ENCODE data around the gene CPNE8.

DNA sequence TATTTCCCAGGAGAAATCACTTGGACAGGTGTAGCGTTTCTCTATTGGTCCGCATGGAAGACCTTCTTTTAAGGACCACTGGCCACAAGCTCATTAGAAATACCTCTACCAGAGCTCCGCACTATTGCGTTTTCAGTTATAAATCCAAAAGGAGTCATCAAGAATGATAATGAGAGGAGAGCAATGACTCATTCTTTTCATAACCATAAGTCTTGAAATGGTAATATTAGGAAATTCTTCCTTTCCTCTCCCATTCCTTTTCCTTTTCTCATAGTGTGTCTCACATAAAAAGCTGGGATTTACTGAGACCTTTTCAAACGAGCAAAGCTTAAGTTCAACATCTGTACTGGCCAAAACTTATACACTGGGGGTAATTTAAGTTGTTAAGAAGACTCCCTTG lies 215.7 kb downstream of the CPNE8 start:
- TF ChIP-seq, protein P1, sequence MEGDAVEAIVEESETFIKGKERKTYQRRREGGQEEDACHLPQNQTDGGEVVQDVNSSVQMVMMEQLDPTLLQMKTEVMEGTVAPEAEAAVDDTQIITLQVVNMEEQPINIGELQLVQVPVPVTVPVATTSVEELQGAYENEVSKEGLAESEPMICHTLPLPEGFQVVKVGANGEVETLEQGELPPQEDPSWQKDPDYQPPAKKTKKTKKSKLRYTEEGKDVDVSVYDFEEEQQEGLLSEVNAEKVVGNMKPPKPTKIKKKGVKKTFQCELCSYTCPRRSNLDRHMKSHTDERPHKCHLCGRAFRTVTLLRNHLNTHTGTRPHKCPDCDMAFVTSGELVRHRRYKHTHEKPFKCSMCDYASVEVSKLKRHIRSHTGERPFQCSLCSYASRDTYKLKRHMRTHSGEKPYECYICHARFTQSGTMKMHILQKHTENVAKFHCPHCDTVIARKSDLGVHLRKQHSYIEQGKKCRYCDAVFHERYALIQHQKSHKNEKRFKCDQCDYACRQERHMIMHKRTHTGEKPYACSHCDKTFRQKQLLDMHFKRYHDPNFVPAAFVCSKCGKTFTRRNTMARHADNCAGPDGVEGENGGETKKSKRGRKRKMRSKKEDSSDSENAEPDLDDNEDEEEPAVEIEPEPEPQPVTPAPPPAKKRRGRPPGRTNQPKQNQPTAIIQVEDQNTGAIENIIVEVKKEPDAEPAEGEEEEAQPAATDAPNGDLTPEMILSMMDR (IDR thresholded peaks at IDR 0.05; ENCODE audit: low read length) = no peak
- no peak for TF ChIP-seq EZH2 (optimal IDR thresholded peaks at IDR 0.05; ENCODE audit: low read depth, low read length)
